Natural killer cell (primary cell): ENCODE results near the gene UBXN1. TPM values are rescaled to one million over a fixed set of nuclear protein-coding genes. Genes with fewer than 3 reads are reported as not detected.
A peak's percentile ranks its signal among the peaks of the same experiment; 100 is the strongest.

Experiments used
- ATAC-seq, 3 donors: fragments of 150-1000 bp in 2 of 3; fragments of 200-7000 bp in 1 of 3; cut with Tn5 transposase; 1 replicate in 1 of 3; 2 replicates in 2 of 3; pipeline ENCODE4 v1.10.0; 2021; ENCODE audit warnings: mild to moderate bottlenecking in 2 of 3, moderate library complexity in 2 of 3
- DNase-seq, 2 donors: peaks; one replicate each; pipeline versions ENCODE4 v3.0.0 to v3.0.0-alpha.2; 2013 to 2021; ENCODE audit warnings: mixed read lengths in 1 of 2
- H3K27ac ChIP-seq: one replicate; pipeline ENCODE4 v1.5.1; 2013; ENCODE audit warnings: mild to moderate bottlenecking, low read length
- H3K27me3 ChIP-seq: one replicate; pipeline ENCODE4 v1.6.1; 2013; ENCODE audit warnings: low read length; ENCODE audit not compliant: control insufficient read depth, insufficient read depth
- H3K36me3 ChIP-seq: one replicate; pipeline ENCODE4 v1.6.1; 2013; ENCODE audit warnings: low read length; ENCODE audit not compliant: control insufficient read depth, insufficient read depth
- H3K4me1 ChIP-seq: one replicate; pipeline ENCODE4 v1.6.1; 2013; ENCODE audit warnings: low read length; ENCODE audit not compliant: control insufficient read depth, insufficient read depth
- H3K4me3 ChIP-seq: one replicate; pipeline ENCODE4 v1.5.1; 2013; ENCODE audit warnings: low read length
- H3K9me3 ChIP-seq: one replicate; pipeline ENCODE4 v1.6.1; 2013; ENCODE audit warnings: low read length; ENCODE audit not compliant: control insufficient read depth, insufficient read depth
- H3K27ac Mint-ChIP-seq, 2 donors: one replicate each; pipeline ENCODE4 v1.8.0; 2022; ENCODE audit warnings: mild to moderate bottlenecking in 2 of 2, mixed read lengths in 2 of 2, moderate library complexity in 1 of 2
- H3K27me3 Mint-ChIP-seq, 2 donors: one replicate each; pipeline ENCODE4 v1.8.0; 2022; ENCODE audit warnings: low read depth in 2 of 2, mixed read lengths in 2 of 2
- H3K36me3 Mint-ChIP-seq: one replicate; pipeline ENCODE4 v1.8.0; 2022; ENCODE audit warnings: mixed read lengths
- H3K4me1 Mint-ChIP-seq, 2 donors: one replicate each; pipeline ENCODE4 v1.8.0; 2022; ENCODE audit warnings: mixed read lengths in 2 of 2
- H3K4me3 Mint-ChIP-seq: one replicate; pipeline ENCODE4 v1.8.0; 2022; ENCODE audit warnings: mild to moderate bottlenecking, moderate library complexity, mixed read lengths
- H3K9me3 Mint-ChIP-seq, 2 donors: one replicate each; pipeline ENCODE4 v1.8.0; 2022; ENCODE audit warnings: mixed read lengths in 2 of 2
- WGBS: methylation state at CpG from one replicate; pipeline ENCODE4 v1.1.7; 2013; ENCODE audit warnings: missing lambda C conversion rate; ENCODE audit not compliant: insufficient coverage; 5-methylcytosine and 5-hydroxymethylcytosine counted together
- intact Hi-C: fragments of 100-400 bp; cut with micrococcal nuclease; formaldehyde crosslinking; loops from one replicate; pipeline ENCODE4 v1.14.2; 2022
- total RNA-seq, 4 donors: library from RNA; stranded (reverse); fragments of 120-200 nt in 1 of 4; gene quantifications; one replicate each; pipeline versions ENCODE4 v1.2.3 to v1.2.4, GENCODE V29; 2013 to 2022
- TF ChIP-seq, protein P1 (sequence below): fragments of 200-600 bp; IDR thresholded peaks from one replicate; pipeline ENCODE4 v1.8.0; 2022; ENCODE audit warnings: antibody characterized with exemption

The UBXN1 gene
- total RNA-seq, 3 donors from 2014 or later (not counting 1 experiment from before 2014, with no cell fraction given), result 179 to 238 (median 238) TPM

DNA sequence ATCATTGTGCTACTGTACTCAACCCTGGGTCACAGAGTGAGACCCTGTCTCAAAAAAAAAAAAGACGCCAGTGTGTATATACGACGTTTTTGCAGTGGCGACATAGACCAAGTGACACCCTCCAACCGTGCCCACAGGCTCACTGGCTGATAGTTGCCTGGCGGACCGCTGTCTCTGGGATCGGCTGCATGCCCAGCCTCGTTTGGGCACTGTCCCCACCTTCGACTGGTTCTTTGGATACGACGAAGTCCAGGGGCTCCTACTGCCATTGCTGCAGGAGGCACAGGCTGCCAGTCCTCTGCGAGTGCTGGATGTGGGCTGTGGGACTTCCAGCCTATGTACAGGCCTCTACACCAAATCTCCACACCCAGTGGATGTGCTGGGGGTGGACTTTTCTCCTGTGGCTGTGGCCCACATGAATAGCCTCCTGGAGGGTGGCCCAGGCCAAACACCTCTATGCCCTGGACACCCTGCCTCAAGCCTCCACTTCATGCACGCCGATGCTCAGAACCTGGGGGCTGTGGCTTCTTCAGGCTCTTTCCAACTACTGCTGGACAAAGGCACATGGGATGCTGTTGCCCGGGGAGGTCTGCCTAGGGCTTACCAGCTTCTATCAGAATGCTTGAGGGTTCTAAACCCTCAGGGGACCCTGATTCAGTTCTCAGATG lies 12.5 kb downstream of the UBXN1 start:
- intact Hi-C loops, result loop anchor here (5.0 kb wide), 1 partner anchor 61 kb away; the partner anchor contains the start of genes HNRNPUL2 and TTC9C
- no peaks in the 10 kb centered on the region for H3K27me3 ChIP-seq
- peaks cover 14% of the 10 kb centered on the region for H3K36me3 ChIP-seq
- WGBS, result 68% methylated on average over 15 of the region's 16 CpGs
- peaks cover 16 to 38% of the 10 kb centered on the region in 2 donors for H3K4me1 Mint-ChIP-seq
- peaks cover 37% of the 10 kb centered on the region for H3K4me1 ChIP-seq
- no peaks in the 10 kb centered on the region for H3K36me3 Mint-ChIP-seq
- H3K4me3 ChIP-seq, result peak overlapping the region; percentile 87
- peak overlapping the region; percentile 62 for H3K4me3 Mint-ChIP-seq
- peak overlapping the region; percentile 87 to 95 for H3K27ac Mint-ChIP-seq
- DNase-seq (no peak), ATAC-seq (no peak)
- no peaks in the 10 kb centered on the region for H3K27me3 Mint-ChIP-seq
- H3K27ac ChIP-seq, result peak overlapping the region; percentile 80
- no peaks in the 10 kb centered on the region for H3K9me3 Mint-ChIP-seq
- TF ChIP-seq, protein P1, sequence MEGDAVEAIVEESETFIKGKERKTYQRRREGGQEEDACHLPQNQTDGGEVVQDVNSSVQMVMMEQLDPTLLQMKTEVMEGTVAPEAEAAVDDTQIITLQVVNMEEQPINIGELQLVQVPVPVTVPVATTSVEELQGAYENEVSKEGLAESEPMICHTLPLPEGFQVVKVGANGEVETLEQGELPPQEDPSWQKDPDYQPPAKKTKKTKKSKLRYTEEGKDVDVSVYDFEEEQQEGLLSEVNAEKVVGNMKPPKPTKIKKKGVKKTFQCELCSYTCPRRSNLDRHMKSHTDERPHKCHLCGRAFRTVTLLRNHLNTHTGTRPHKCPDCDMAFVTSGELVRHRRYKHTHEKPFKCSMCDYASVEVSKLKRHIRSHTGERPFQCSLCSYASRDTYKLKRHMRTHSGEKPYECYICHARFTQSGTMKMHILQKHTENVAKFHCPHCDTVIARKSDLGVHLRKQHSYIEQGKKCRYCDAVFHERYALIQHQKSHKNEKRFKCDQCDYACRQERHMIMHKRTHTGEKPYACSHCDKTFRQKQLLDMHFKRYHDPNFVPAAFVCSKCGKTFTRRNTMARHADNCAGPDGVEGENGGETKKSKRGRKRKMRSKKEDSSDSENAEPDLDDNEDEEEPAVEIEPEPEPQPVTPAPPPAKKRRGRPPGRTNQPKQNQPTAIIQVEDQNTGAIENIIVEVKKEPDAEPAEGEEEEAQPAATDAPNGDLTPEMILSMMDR, result no peak
- H3K9me3 ChIP-seq, result no peaks in the 10 kb centered on the region

DNA sequence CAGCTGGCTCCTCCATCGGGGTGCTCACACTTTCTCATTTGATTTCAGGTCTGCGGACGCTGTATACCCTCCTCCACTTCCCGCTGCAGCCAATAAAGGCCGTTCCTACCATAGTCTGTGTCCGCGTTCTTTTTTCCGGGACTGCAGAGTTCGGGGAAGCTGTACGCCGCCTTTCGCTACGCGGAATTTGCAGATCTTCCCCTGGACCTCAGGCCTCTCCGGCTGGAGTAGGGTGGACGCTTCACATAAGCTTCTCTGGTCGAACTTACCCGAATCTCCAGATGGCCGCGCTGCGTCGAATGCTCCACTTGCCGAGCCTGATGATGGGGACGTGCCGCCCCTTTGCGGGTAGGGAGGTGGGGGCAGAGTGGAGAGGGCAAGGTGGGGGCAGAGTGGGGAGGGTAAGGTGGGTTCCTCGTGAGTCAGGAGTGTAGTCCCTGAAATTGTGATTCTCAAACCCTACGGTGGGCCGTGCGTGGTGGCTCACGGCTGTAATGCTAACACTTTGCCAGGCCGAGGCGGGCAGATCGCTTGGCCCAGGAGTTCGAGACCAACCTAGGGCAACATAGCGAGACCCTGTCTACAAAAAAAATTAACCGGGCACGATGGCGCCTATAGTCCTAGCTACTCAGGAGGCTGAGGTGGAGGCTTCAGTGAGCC lies 13.1 kb downstream of the UBXN1 start:
- WGBS, result 9% methylated on average over 39 of the region's 39 CpGs
- Mint-ChIP-seq H3K36me3 (no peaks in the 10 kb centered on the region), H3K27me3 (no peaks in the 10 kb centered on the region), H3K4me3 (peak overlapping the region; percentile 96), H3K4me1 (peaks cover 9 to 32% of the 10 kb centered on the region in 2 donors), H3K27ac (peak overlapping the region; percentile 87 to 95), H3K9me3 (no peaks in the 10 kb centered on the region)
- peak overlapping the region; percentile 87 for H3K4me3 ChIP-seq
- peaks cover 32% of the 10 kb centered on the region for H3K4me1 ChIP-seq
- no peaks in the 10 kb centered on the region for H3K9me3 ChIP-seq
- peaks cover 14% of the 10 kb centered on the region for H3K36me3 ChIP-seq
- H3K27ac ChIP-seq, result peak overlapping the region; percentile 80
- peak; percentile 51 to 75 for DNase-seq
- H3K27me3 ChIP-seq, result no peaks in the 10 kb centered on the region
- intact Hi-C loops, result loop anchor here (2.0 to 5.0 kb wide), 4 partner anchors 19 to 75 kb away; partner anchors contain the start of genes EML3, GANAB, HNRNPUL2 and ROM1
- TF ChIP-seq, protein P1, result no peak
- peak; percentile 30 to 53 (median 42) for ATAC-seq

DNA sequence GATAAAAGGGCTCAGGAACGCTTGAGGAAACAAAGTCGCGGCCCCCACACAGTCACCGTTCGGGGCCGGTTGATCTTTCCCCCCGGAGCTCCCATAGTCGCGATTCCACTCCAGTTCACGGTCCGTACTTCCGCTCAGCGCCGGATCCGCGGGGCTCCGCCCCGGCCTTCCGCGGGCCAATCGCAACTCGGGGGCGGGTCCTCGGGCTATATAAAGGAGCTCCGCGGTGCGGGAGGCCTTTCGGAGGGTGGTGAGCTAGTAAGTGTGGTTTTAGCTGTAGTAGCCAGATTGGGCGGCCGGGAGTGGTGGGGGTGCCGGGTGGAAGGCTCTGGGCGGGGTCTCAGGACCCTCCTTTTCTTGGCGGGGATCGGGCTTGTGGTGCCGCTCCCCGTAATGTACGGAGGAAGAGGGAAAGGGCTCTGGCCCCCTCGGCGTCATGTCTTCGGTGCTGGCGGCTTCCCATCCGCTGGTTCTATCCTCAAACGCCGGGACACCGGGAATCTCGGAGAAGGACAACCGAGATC lies 13.7 kb downstream of the UBXN1 start, which contains the start of the genes C11orf98 and CSKMT:
Gene C11orf98 (minus strand): TSS at position 136 of the 524 bp plus-strand sequence. CDS start 41 bp downstream, at position 95.
Gene CSKMT (plus strand): TSS at position 238 of the 524 bp plus-strand sequence. CDS start 568 bp downstream, outside the sequence.
- Mint-ChIP-seq H3K36me3 (no peaks in the 10 kb centered on the region), H3K27me3 (no peaks in the 10 kb centered on the region), H3K4me3 (peak within 1 kb of the TSS; percentile 96), H3K4me1 (peaks cover 6 to 29% of the 10 kb centered on the region in 2 donors), H3K9me3 (no peaks in the 10 kb centered on the region), H3K27ac (peak within 1 kb of the TSS; percentile 87 to 95)
- DNase-seq (peak; percentile 96), ATAC-seq (peak; percentile 92 to 97 (median 95))
- peak within 1 kb of the TSS; percentile 87 for H3K4me3 ChIP-seq
- under 1% methylated on average over 46 of the region's 47 CpGs for whole genome bisulfite sequencing
- intact Hi-C loops, result loop anchor here (2.0 to 5.0 kb wide), 4 partner anchors 18 to 74 kb away; partner anchors contain the start of genes EML3, GANAB, HNRNPUL2 and ROM1
- peak within 1 kb of the TSS; percentile 80 for H3K27ac ChIP-seq
- no peaks in the 10 kb centered on the region for H3K9me3 ChIP-seq
- peaks cover 28% of the 10 kb centered on the region for H3K4me1 ChIP-seq
- TF ChIP-seq, protein P1, result no peak
- peaks cover 14% of the 10 kb centered on the region for H3K36me3 ChIP-seq
- no peaks in the 10 kb centered on the region for H3K27me3 ChIP-seq
